ENCODE measurements around the gene SYT11. TPM values are rescaled to one million over a fixed set of nuclear protein-coding genes. Genes with fewer than 3 reads are reported as not detected.

The SYT11 gene
- polyA plus RNA-seq, 3 donors = 5.1 to 11.0 (median 9.6) TPM

- peak; percentile 62 to 85 (median 74) for DNase-seq
- no peaks in the 10 kb centered on the region for H3K9me3 ChIP-seq (replicated peaks in 1 of 2; ENCODE audit: control insufficient read depth in 1 of 2, insufficient read depth in 1 of 2, low read length in 2 of 2)
- peak overlapping the region; percentile 95 for H2AFZ ChIP-seq (ENCODE audit: insufficient read depth, low read depth, low read length, poor library complexity, severe bottlenecking)
- peak overlapping the region; percentile 83 to 88 for H3K27ac ChIP-seq (ENCODE audit: low read depth in 1 of 2, low read length in 2 of 2)
- Mint-ChIP-seq H3K9me3 (no peaks in the 10 kb centered on the region), H3K36me3 (peaks cover 1 to 2% of the 10 kb centered on the region in 2 donors), H3K4me1 (peaks cover 38% of the 10 kb centered on the region), H3K4me3 (peak overlapping the region; percentile 80 to 87), H3K27me3 (ENCODE audit: low read depth in 3 of 3) (peaks cover 0 to 1% (median 0%) of the 10 kb centered on the region in 3 donors), H3K27ac (peak overlapping the region; percentile 95 to 99 (median 96))
- no peak for TF ChIP-seq CTCF (IDR thresholded peaks at IDR 0.05)
- H3K4me3 ChIP-seq (replicated peaks in 1 of 3; ENCODE audit: low read depth in 2 of 3, low read length in 3 of 3) = peak overlapping the region; percentile 30 to 84 (median 44)
- H3K27me3 ChIP-seq (ENCODE audit: control insufficient read depth in 2 of 2, insufficient read depth in 2 of 2, low read length in 2 of 2) = no peaks in the 10 kb centered on the region
- peaks cover 45 to 58% of the 10 kb centered on the region in 2 donors for H3K4me1 ChIP-seq (ENCODE audit: control insufficient read depth in 1 of 2, insufficient read depth in 2 of 2, low read length in 2 of 2)
- WGBS (ENCODE audit: insufficient coverage) = 0% methylated on average over 30 of the region's 35 CpGs
- peaks cover 0 to 3% of the 10 kb centered on the region in 2 donors for H3K36me3 ChIP-seq (replicated peaks in 1 of 2; ENCODE audit: control insufficient read depth in 1 of 2, insufficient read depth in 2 of 2, low read length in 2 of 2)
- no peaks in the 10 kb centered on the region for H4K20me1 ChIP-seq (ENCODE audit: insufficient read depth, low read length)
- intact Hi-C loops (cut with micrococcal nuclease) = loop anchor here in 1 of 2 donors (2.0 to 5.0 kb wide), 2 partner anchors 37 to 51 kb away; partner anchors contain the start of gene RIT1
- H3K4me2 ChIP-seq (replicated peaks; ENCODE audit: extremely low read depth, low read length, poor library complexity, severe bottlenecking) = peak overlapping the region; percentile 87
- peak overlapping the region; percentile 64 for H3K9ac ChIP-seq (ENCODE audit: insufficient read depth, low read length, poor library complexity, severe bottlenecking)
- H3K79me2 ChIP-seq (ENCODE audit: insufficient read depth, low read length) = peaks cover 25% of the 10 kb centered on the region
Observed at GRCh38 chr1:155859881-155860871, 809 bp downstream of the SYT11 start.

- intact Hi-C loops (cut with micrococcal nuclease) = loop anchor here in 1 of 2 donors (5.0 kb wide), 1 partner anchor 36 kb away; no protein-coding TSS in a partner anchor
- peaks cover 43 to 50% of the 10 kb centered on the region in 2 donors for H3K4me1 ChIP-seq (ENCODE audit: control insufficient read depth in 1 of 2, insufficient read depth in 2 of 2, low read length in 2 of 2)
- H3K36me3 Mint-ChIP-seq = no peaks in the 10 kb centered on the region
- H2AFZ ChIP-seq (ENCODE audit: insufficient read depth, low read depth, low read length, poor library complexity, severe bottlenecking) = peak overlapping the region; percentile 95
- H3K79me2 ChIP-seq (ENCODE audit: insufficient read depth, low read length) = peaks cover 17% of the 10 kb centered on the region
- H3K36me3 ChIP-seq (replicated peaks in 1 of 2; ENCODE audit: control insufficient read depth in 1 of 2, insufficient read depth in 2 of 2, low read length in 2 of 2) = no peaks in the 10 kb centered on the region
- peaks cover 37% of the 10 kb centered on the region for H3K4me1 Mint-ChIP-seq
- no peaks in the 10 kb centered on the region for H3K9me3 Mint-ChIP-seq
- peak overlapping the region in 1 of 2 donors; percentile 80 for H3K4me3 Mint-ChIP-seq
- H4K20me1 ChIP-seq (ENCODE audit: insufficient read depth, low read length) = no peaks in the 10 kb centered on the region
- no peak for DNase-seq
- peaks cover 0 to 1% (median 0%) of the 10 kb centered on the region in 3 donors for H3K27me3 Mint-ChIP-seq (ENCODE audit: low read depth in 3 of 3)
- H3K27me3 ChIP-seq (ENCODE audit: control insufficient read depth in 2 of 2, insufficient read depth in 2 of 2, low read length in 2 of 2) = no peaks in the 10 kb centered on the region
- H3K9ac ChIP-seq (ENCODE audit: insufficient read depth, low read length, poor library complexity, severe bottlenecking) = peak overlapping the region; percentile 64
- no peak for TF ChIP-seq CTCF (IDR thresholded peaks at IDR 0.05)
- peak overlapping the region in 1 of 2 donors; percentile 88 for H3K27ac ChIP-seq (ENCODE audit: low read depth in 1 of 2, low read length in 2 of 2)
- WGBS (ENCODE audit: insufficient coverage) = no CpG with 5 or more reads among the region's 2 CpGs
- H3K4me3 ChIP-seq (replicated peaks in 1 of 3; ENCODE audit: low read depth in 2 of 3, low read length in 3 of 3) = peak overlapping the region in 1 of 3 experiments; percentile 84
- H3K9me3 ChIP-seq (replicated peaks in 1 of 2; ENCODE audit: control insufficient read depth in 1 of 2, insufficient read depth in 1 of 2, low read length in 2 of 2) = no peaks in the 10 kb centered on the region
- H3K27ac Mint-ChIP-seq = peak overlapping the region; percentile 95 to 99 (median 96)
- H3K4me2 ChIP-seq (replicated peaks; ENCODE audit: extremely low read depth, low read length, poor library complexity, severe bottlenecking) = peak overlapping the region; percentile 87
Observed at GRCh38 chr1:155860970-155861510, 1.7 kb downstream of the SYT11 start.
